Activated T-helper 1 cell treated with Interleukin-2 at 50 U/mL for 16 hours (primary cell): ENCODE results near the gene ZNF229.
"Not testable (repeated sequence)": the region's sequence is repeated elsewhere in the genome, so short reads cannot be mapped to it uniquely, and the experiment has no call there.

Experiments
- DNase-seq: peaks from one replicate; pipeline ENCODE4 v3.0.0-alpha.2; 2020; ENCODE audit warnings: low read depth

Gene ZNF229

DNA sequence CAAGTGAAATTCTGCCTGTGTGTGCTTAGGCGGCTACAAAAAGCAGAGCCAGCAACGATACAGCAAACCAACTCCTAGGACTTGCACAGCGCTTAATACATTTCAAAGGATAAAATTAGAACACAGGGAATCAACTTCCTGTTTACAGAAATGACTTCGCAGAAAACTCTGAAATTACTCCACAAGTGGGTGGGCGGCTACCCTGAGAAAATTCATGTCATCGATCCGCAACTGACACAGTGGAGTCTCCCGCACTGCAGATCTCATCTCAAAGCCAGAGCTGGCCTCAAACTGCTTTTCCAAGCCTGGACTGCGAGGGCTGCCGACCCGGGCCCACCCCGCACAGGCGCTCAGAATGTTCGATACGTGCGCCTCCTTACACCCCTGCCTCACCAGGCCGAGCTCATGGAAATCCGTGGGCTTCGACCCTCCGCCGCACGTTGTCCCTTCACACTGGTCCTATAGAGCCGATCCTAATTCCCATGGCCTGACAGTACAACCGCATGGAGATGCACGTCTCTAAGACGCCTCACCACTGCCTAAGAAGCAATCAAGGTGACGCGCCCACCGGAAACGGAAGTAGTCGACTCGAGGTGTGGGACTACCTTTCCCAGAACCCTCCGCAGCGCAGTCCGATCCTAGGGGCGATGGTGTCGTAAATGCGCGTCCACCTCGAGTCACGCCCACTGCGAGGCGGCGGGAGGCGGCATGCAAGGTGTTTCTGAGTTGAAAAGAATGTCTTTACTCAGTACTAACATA is at the start of gene ZNF229:
Gene ZNF229, minus strand, starts transcription at position 557 of the 759 bp plus-strand sequence. CDS start 5,625 bp downstream, outside the sequence.
- peak; percentile 6 for DNase-seq

DNA sequence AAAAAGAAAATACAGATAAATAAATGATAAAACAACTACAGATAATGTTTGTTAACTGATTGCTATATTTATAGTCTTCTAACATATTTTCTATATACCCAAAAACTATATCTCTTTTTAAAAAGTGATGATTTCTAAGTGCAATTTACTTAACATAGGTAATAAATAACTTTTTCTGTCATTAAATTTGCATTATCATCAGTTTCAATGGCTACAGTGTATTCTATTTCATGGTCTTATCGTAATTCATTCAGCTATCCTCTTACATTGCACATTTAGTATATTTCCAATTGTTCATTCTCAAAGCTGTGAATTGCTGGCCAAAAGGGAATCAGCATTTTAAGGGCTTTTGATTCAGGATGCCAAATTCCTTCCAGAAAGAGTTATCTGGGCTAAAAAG is 48.4 kb upstream of the ZNF229 start:
- DNase-seq = no peak

GRCh38 chr19:44476559-44477408 is 28.5 kb upstream of the ZNF229 start:
- DNase-seq = no peak

GRCh38 chr19:44468730-44469129 is 20.5 kb upstream of the ZNF229 start:
- not testable (repeated sequence) for DNase-seq

DNA sequence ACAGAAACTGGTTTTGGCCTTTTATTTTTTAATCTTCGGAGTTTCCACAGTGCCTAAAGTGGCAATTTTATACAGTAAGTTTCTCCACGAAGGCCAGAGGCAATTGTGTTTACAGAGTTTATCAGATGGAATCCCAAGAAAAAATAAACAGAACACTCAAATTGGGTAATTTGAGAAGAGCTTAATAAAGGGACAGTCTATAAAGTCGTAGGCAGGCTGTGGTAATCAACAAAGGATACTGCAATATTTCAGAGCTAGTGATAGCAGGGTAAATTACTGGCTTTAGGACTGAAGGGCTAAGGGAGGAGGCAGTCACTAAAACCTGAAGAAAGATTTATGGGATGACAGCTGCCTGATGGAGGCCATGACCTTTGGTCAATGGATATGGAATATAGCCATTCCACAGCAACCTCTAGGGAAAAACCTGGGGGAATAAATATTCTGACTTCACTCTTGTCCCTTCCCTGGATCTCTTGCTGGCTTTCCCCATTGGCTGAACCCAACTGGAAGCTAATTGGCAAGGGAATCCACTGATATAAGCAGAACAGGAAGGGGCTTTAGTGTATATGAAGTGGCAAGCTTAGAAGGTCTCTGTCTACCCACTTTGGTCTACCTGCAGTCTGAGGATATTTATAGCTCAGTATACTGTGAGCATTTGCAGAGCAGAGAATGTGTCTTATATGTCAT is 14.5 kb upstream of the ZNF229 start:
- DNase-seq = not testable (repeated sequence)

DNA sequence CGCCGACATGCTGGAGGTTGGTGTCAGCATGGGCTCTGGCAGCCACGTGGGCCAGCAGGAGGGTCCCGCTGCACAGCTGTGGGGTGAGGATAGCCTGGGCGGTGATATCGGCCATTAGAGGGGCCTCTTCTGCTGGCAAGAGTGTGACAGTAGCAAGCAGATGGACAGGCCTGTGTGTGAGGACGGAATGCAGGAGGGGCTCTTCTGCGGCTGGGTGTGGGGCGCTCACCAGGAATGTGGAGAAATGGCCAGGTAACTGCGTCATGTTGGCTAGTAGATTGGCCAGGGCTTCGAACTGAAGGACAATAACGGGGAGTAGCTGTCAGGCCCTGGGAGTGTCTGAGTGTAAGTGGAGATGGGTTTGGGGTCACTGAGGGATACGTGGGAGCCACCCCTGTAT is 7.7 kb upstream of the ZNF229 start:
- DNase-seq = not testable (repeated sequence)

DNA sequence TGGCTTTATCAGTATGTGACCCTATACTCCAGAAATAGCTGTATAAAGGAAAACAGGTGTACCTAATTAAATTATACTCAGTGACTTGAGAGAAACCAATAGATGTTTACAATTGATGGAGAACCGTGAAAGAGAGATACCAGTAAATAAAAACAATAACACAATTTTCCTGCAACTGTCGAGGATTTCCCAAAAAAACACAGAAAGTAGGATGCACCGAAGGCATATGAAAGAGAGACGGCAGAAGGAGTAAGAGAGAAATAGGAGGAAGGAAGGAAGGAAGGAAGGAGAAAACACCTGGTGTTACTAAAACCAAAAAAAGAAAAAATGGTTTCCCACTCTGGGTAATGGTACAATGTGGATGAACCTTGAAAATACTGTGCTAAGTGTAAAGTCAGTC is 6.8 kb upstream of the ZNF229 start:
- no peak for DNase-seq

DNA sequence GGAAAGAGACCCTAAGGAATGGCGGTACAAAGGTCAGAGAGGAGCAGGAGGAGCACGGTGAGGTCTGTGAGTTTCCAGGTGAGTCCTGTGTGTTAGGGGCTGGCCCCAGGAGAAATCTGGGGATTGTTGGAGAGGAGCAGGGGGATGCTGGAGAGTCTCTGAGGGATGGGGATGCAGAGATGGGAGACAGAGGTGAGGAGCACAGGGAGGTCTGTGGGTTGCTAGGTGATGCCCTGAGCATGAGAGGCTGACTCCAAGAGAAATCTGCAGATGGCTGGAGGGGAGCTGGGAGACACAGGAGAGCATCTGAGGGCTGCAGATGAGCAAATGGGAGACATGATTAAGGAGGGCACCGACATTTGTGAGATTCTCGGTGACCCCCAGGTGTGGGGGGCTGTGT is 4.1 kb upstream of the ZNF229 start:
- no peak for DNase-seq

- no peak for DNase-seq
Measured at GRCh38 chr19:44451687-44452086, 3.4 kb upstream of the ZNF229 start.

DNA sequence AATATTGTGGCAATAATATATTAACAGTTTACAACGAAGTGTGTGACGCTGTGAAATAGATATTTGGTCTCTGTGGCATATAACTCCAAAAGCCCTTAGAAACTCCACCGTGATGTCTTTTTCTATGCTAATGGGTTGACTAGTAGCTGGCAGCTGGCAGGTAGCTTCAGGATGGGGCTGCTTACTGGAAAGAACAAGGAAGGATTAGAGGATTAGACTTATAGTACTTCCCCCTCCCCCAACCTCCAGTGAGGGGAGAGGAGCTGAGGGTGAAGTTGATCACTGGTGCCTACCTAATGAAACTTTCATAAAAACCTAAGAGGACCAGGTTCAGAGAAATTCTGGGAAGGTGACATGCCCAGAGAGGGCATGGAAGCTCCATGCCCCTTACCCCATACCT is 9.8 kb downstream of the ZNF229 start:
- DNase-seq = no peak

DNA sequence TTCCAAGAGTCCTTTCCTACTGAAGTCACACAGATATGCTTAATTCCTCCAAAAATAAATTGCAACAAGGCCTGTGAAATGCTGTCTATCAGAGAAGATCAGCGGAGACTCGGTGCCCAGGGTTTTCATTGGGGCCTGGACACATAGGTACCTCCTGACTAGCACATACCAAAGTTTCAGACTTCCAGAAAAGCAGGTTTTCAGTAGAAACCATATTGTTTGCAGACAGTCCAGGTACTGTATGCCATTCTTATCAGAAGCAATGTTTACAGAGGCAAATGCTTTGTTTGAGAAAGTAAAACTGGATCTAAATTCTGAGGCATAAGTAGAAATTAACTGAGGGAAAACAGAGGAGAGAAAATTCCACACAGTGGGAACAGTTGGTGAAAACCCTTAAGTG is 12.8 kb downstream of the ZNF229 start:
- no peak for DNase-seq

GRCh38 chr19:44430956-44431355 is 17.3 kb downstream of the ZNF229 start:
- DNase-seq = no peak

DNA sequence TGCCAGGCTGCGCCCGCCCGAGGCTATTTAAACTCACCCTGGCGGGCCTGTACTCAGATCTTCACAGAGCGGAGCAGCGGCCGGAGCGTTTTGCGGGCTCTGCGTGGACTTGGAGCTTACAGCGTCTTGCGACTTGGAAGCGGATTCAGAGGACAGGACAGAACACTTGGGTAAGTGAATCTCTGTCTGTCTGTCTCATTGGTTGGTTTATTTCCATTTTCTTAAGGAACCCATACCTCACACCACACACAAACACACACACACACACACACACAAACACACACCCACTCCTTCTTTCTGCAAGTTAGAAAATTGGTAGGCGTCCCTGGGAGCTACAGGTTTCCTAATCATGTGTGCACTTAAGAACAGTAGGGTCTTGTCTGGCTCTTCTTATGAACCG is 32.7 kb downstream of the ZNF229 start:
- DNase-seq = not testable (repeated sequence)

GRCh38 chr19:44401139-44402115 is 46.8 kb downstream of the ZNF229 start, which contains the start of gene ZNF285:
ZNF285 (minus strand) TSS chr19:44401608; CDS start chr19:44397213, 4,395 bp downstream.
- peak; percentile 22 for DNase-seq

GRCh38 chr19:44389268-44389667 is 59.0 kb downstream of the ZNF229 start:
- not testable (repeated sequence) for DNase-seq
